ENCODE measurements around the gene PGF. TPM values are rescaled to one million over a fixed set of nuclear protein-coding genes. Genes with fewer than 3 reads are reported as not detected.

The PGF gene
- polyA plus RNA-seq, 1 donor (not counting 4 experiments of a cell fraction or from before 2014, with no cell fraction given): 16.5 TPM

DNA sequence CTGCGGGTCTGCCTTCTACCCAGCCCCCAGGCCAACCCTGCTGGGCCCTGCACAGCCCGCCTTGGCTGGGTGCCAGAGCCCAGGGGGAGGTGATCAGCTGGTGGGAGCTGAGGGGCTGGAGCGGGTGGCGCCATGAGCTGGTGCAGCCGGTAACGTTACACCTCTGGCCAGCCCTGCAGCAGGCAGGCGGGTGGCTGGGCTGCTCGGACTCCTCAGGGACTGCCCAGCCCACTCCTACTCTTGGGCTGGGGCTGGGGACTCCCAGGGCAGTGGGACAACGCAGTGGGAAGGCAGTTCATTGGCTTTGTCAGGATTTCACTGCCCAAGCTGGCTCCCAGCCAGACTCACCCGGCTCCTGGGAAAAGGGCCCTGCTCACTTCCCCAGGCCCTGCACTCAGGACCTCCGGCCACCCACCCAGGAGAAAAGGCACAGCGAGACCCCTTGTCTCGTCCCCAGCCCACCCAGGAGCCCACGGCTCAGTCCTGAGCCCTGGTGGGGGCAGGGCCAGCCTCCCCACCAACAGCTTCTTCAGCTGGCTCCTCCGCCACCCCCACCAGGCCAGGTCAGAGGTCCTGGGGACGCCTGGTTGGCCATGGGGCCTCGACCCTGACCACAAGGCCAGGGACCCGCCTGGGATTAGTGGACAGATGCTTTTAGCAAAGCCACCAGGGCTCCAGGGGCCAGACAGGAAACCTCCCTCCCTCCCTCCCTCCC is 1.0 kb downstream of the PGF start:
- Histone ChIP-seq H3K9ac (ENCODE audit: control insufficient read depth, extremely low read depth, insufficient read depth, low read length) (peak overlapping the region; percentile 73), H3K9me1 (ENCODE audit: control insufficient read depth, extremely low read depth, insufficient read depth, low read length) (no peaks in the 10 kb centered on the region), H3K4me2 (ENCODE audit: control insufficient read depth, extremely low read depth, insufficient read depth, low read depth, low read length) (peak overlapping the region; percentile 93), H3K4me1 (ENCODE audit: control insufficient read depth, extremely low read depth, insufficient read depth, low read length) (peaks cover 26% of the 10 kb centered on the region), H3K4me3 (ENCODE audit: control insufficient read depth in 2 of 3, extremely low read depth in 1 of 3, insufficient read depth in 2 of 3, low read depth in 1 of 3, low read length in 3 of 3) (peak overlapping the region; percentile 72 to 85 (median 85)), H3K27me3 (ENCODE audit: control insufficient read depth, extremely low read depth, insufficient read depth, low read length) (no peaks in the 10 kb centered on the region), H2AFZ (ENCODE audit: control insufficient read depth, low read length) (no peak overlapping the region), H3K27ac (ENCODE audit: control insufficient read depth, insufficient read depth, low read length) (peak overlapping the region; percentile 10), H3K36me3 (ENCODE audit: control insufficient read depth in 2 of 2, extremely low read depth in 1 of 2, insufficient read depth in 2 of 2, low read length in 2 of 2) (peaks cover 6 to 12% of the 10 kb centered on the region in 2 experiments), H3K79me2 (ENCODE audit: control insufficient read depth, insufficient read depth, low read length) (peaks cover 25% of the 10 kb centered on the region), H3K9me3 (ENCODE audit: control insufficient read depth, low read depth, low read length) (no peaks in the 10 kb centered on the region), H4K20me1 (ENCODE audit: control insufficient read depth, extremely low read depth, insufficient read depth, low read length) (no peaks in the 10 kb centered on the region)
- no peak for DNase-seq (ENCODE audit: low read depth, low spot score)
- no peak for TF ChIP-seq CTCF (optimal IDR thresholded peaks at IDR 0.05 in 1 of 3, IDR thresholded peaks at IDR 0.05 in 1 of 3, conservative IDR thresholded peaks at IDR 0.05 in 1 of 3; ENCODE audit: extremely low read depth in 1 of 3, insufficient read depth in 2 of 3, low read length in 3 of 3)
- TF ChIP-seq EZH2 (IDR thresholded peaks at IDR 0.05; ENCODE audit: low read length): no peak
- no peak for FAIRE-seq
- dilution Hi-C loops (cut with MboI; ENCODE audit: extremely low pct_ligation_motif_present, low sequenced_read_pairs): no loop called here

GRCh38 chr14:74953686-74954085 is 1.7 kb downstream of the PGF start:
- H3K27ac ChIP-seq (ENCODE audit: control insufficient read depth, insufficient read depth, low read length): no peak overlapping the region
- dilution Hi-C loops (cut with MboI; ENCODE audit: extremely low pct_ligation_motif_present, low sequenced_read_pairs): no loop called here
- peak overlapping the region; percentile 93 for H3K4me2 ChIP-seq (ENCODE audit: control insufficient read depth, extremely low read depth, insufficient read depth, low read depth, low read length)
- no peaks in the 10 kb centered on the region for H3K9me1 ChIP-seq (ENCODE audit: control insufficient read depth, extremely low read depth, insufficient read depth, low read length)
- no peaks in the 10 kb centered on the region for H3K9me3 ChIP-seq (ENCODE audit: control insufficient read depth, low read depth, low read length)
- H3K4me1 ChIP-seq (ENCODE audit: control insufficient read depth, extremely low read depth, insufficient read depth, low read length): peaks cover 24% of the 10 kb centered on the region
- H4K20me1 ChIP-seq (ENCODE audit: control insufficient read depth, extremely low read depth, insufficient read depth, low read length): no peaks in the 10 kb centered on the region
- H3K4me3 ChIP-seq (ENCODE audit: control insufficient read depth in 2 of 3, extremely low read depth in 1 of 3, insufficient read depth in 2 of 3, low read depth in 1 of 3, low read length in 3 of 3): peak overlapping the region; percentile 72 to 85 (median 85)
- H3K36me3 ChIP-seq (ENCODE audit: control insufficient read depth in 2 of 2, extremely low read depth in 1 of 2, insufficient read depth in 2 of 2, low read length in 2 of 2): peaks cover 8 to 16% of the 10 kb centered on the region in 2 experiments
- TF ChIP-seq EZH2 (IDR thresholded peaks at IDR 0.05; ENCODE audit: low read length): no peak
- H3K9ac ChIP-seq (ENCODE audit: control insufficient read depth, extremely low read depth, insufficient read depth, low read length): peak overlapping the region; percentile 73
- FAIRE-seq (no peak), DNase-seq (ENCODE audit: low read depth, low spot score) (no peak)
- H2AFZ ChIP-seq (ENCODE audit: control insufficient read depth, low read length): no peak overlapping the region
- peaks cover 25% of the 10 kb centered on the region for H3K79me2 ChIP-seq (ENCODE audit: control insufficient read depth, insufficient read depth, low read length)
- H3K27me3 ChIP-seq (ENCODE audit: control insufficient read depth, extremely low read depth, insufficient read depth, low read length): no peaks in the 10 kb centered on the region

Data from keratinocyte (primary cell).